Hepatocyte (in vitro differentiated cells): ENCODE measurements around the gene CEBPG.

Experiments
- CTCF ChIP-seq: fragments of 200-600 bp; sonication (generic); IDR thresholded peaks from 2 replicates; pipeline ENCODE4 v1.5.1; 2016; ENCODE audit warnings: antibody characterized with exemption, mild to moderate bottlenecking; ENCODE audit not compliant: poor library complexity
- EZH2 ChIP-seq: fragments of 200-600 bp; sonication (generic); IDR thresholded peaks from 2 replicates; pipeline ENCODE4 v1.6.1; 2016; ENCODE audit warnings: antibody characterized with exemption, mild to moderate bottlenecking, borderline replicate concordance

- TF ChIP-seq CTCF, result no peak
- no peak for TF ChIP-seq EZH2
Measured at GRCh38 chr19:33363476-33363875, 10.0 kb upstream of the CEBPG start.
